GM19438 (cell line): ENCODE measurements around the gene PASD1.
"Not testable (repeated sequence)": the region's sequence is repeated elsewhere in the genome, so short reads cannot be mapped to it uniquely, and the experiment has no call there.

ENCODE experiments used
- ATAC-seq: cut with Tn5 transposase; IDR thresholded peaks from one replicate; pipeline ENCODE4 v1.9.1; 2021; ENCODE audit warnings: low read depth; ENCODE audit not compliant: unreplicated experiment

The PASD1 gene

GRCh38 chrX:151563449-151563848 lies at the start of gene PASD1:
Gene PASD1 (plus strand): TSS chrX:151563675. CDS start chrX:151601554, 37,879 bp downstream.
- no peak for ATAC-seq

GRCh38 chrX:151515237-151515636 lies 48.2 kb upstream of the PASD1 start:
- ATAC-seq: no peak

GRCh38 chrX:151516538-151517187 lies 46.8 kb upstream of the PASD1 start:
- no peak for ATAC-seq

GRCh38 chrX:151517421-151517820 lies 46.1 kb upstream of the PASD1 start:
- no peak for ATAC-seq

GRCh38 chrX:151523351-151523750 lies 40.1 kb upstream of the PASD1 start:
- ATAC-seq: no peak

- ATAC-seq: no peak
These were observed 26.9 kb upstream of the PASD1 start for GRCh38 chrX:151536571-151536970.

- no peak for ATAC-seq
These were observed 25.9 kb upstream of the PASD1 start for GRCh38 chrX:151537572-151537971.

- no peak for ATAC-seq
These were observed 25.0 kb upstream of the PASD1 start for GRCh38 chrX:151538190-151539122.

GRCh38 chrX:151543706-151544105 lies 19.8 kb upstream of the PASD1 start:
- no peak for ATAC-seq

- not testable (repeated sequence) for ATAC-seq
These were observed 17.2 kb upstream of the PASD1 start for GRCh38 chrX:151546226-151546625.

- ATAC-seq: not testable (repeated sequence)
These were observed 12.3 kb upstream of the PASD1 start for GRCh38 chrX:151551176-151551575.

- no peak for ATAC-seq
These were observed 10.7 kb upstream of the PASD1 start for GRCh38 chrX:151552743-151553142.

GRCh38 chrX:151555301-151555700 lies 8.2 kb upstream of the PASD1 start:
- ATAC-seq: not testable (repeated sequence)

GRCh38 chrX:151562485-151562884 lies 990 bp upstream of the PASD1 start:
- not testable (repeated sequence) for ATAC-seq

GRCh38 chrX:151563003-151563402 lies 472 bp upstream of the PASD1 start:
- not testable (repeated sequence) for ATAC-seq

- ATAC-seq: no peak
These were observed 560 bp downstream of the PASD1 start for GRCh38 chrX:151564035-151564434.

GRCh38 chrX:151566872-151567271 lies 3.4 kb downstream of the PASD1 start:
- ATAC-seq: not testable (repeated sequence)

- ATAC-seq: no peak
These were observed 7.1 kb downstream of the PASD1 start for GRCh38 chrX:151570561-151570960.

- ATAC-seq: not testable (repeated sequence)
These were observed 29.9 kb downstream of the PASD1 start for GRCh38 chrX:151593384-151593783.

- no peak for ATAC-seq
These were observed 32.8 kb downstream of the PASD1 start for GRCh38 chrX:151596282-151596681.

- ATAC-seq: no peak
These were observed 41.5 kb downstream of the PASD1 start for GRCh38 chrX:151604931-151605330.

GRCh38 chrX:151609222-151609621 lies 45.7 kb downstream of the PASD1 start:
- ATAC-seq: no peak
